SKM-1 (cell line): Measurements from ENCODE around the gene SMARCA5.
"Not testable (repeated sequence)": the region's sequence is repeated elsewhere in the genome, so short reads cannot be mapped to it uniquely, and the experiment has no call there.

Experiments
- DNase-seq: peaks from one replicate; lab custom pipeline; 2025; ENCODE audit not compliant: unreplicated experiment; lab: John Stamatoyannopoulos, UW

The SMARCA5 gene, protein sequence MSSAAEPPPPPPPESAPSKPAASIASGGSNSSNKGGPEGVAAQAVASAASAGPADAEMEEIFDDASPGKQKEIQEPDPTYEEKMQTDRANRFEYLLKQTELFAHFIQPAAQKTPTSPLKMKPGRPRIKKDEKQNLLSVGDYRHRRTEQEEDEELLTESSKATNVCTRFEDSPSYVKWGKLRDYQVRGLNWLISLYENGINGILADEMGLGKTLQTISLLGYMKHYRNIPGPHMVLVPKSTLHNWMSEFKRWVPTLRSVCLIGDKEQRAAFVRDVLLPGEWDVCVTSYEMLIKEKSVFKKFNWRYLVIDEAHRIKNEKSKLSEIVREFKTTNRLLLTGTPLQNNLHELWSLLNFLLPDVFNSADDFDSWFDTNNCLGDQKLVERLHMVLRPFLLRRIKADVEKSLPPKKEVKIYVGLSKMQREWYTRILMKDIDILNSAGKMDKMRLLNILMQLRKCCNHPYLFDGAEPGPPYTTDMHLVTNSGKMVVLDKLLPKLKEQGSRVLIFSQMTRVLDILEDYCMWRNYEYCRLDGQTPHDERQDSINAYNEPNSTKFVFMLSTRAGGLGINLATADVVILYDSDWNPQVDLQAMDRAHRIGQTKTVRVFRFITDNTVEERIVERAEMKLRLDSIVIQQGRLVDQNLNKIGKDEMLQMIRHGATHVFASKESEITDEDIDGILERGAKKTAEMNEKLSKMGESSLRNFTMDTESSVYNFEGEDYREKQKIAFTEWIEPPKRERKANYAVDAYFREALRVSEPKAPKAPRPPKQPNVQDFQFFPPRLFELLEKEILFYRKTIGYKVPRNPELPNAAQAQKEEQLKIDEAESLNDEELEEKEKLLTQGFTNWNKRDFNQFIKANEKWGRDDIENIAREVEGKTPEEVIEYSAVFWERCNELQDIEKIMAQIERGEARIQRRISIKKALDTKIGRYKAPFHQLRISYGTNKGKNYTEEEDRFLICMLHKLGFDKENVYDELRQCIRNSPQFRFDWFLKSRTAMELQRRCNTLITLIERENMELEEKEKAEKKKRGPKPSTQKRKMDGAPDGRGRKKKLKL

DNA sequence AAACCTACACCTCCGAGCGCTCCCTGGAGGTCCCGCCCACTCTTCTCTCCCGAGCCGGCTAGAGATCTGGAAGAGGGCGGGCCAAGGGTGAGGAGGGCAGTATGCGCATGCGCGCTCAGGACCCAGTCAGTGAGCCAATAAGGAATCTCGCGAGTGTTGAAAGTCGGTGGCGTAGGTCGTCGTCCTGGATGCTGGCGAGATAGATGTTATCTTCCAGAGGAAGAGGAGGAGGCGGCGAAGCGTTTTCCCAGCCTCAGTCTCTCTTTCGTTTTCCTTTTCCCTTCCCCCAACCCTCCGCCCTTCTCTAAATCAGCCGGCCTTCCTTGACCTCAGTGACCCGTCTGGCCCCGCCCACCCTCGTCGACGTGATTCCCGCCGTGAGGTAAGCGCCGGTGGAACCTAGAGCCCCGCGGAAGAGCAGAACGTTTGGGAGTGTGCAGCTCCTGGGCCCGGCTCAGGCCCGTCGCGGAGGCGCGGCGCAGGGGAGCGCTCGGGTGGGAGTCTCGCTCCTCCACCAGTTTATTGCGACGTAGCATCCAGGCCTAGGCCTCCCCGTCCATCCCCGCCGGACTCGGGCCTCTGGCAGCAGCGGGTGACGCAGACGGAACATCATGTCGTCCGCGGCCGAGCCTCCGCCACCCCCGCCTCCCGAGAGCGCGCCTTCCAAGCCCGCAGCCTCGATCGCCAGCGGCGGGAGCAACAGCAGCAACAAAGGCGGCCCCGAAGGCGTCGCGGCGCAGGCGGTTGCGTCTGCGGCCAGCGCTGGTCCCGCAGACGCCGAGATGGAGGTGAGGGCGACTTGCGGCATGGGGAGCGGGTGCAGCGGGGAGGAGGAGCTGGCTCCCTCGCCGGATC is at the start of gene SMARCA5:
SMARCA5 (plus strand) TSS at position 389 of the 855 bp plus-strand sequence; CDS start at position 612, 223 bp downstream.
- peak; percentile 99 for DNase-seq

DNA sequence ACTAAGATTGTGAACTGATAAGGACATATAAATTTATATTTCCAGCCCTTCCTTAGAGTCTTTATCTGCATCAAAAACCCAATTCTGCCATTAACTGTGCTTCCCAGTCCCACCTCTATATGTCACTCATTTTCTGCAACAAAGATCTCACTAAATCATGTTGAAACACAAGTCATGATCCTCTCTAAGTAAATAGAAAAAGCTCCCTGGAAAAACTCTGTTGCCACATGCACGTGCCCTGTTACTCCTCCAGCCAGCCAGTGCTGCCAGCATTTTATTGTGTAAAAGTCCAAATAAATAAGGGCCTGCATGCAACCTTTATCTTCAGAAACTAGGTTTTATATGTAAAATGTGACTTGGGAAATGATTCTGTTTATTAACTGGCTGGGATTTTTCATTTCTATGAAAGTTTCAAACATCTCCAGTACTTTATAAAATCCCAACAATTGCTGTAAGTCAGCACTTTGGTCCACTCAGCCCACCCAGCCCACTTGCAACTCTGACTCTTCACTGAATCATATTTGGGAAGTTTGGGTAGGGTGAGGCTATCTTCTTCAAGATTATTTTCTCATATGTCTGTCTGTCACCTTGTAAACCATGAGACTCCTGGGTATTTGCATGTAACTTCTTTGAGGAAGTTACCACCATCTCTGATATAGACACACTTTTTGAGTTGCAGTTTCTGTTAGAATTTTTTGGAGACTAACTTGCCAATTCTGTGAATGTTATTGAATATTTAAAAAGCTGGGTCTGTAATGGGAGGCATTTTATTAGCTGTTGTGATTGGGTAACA is 40.0 kb upstream of the SMARCA5 start:
- DNase-seq, result no peak

DNA sequence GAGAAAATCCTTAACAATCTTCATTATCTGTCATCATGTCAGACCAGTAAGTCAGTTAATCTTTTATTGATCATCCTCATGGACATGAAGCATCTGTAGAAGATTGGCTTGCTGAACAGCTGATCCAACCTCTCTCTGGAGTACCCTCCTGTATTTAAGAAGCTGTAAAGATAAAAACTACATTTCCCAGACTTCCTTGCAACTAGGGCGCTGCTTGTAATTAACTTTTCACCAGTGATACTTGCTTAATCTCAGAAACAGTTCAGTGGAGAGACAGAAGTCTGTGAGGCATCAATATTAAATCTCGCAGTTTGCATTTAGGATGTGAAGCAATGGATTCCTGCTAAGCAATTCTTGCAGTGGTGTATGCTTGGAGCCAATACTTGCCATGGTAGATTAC is 36.0 kb upstream of the SMARCA5 start:
- no peak for DNase-seq

DNA sequence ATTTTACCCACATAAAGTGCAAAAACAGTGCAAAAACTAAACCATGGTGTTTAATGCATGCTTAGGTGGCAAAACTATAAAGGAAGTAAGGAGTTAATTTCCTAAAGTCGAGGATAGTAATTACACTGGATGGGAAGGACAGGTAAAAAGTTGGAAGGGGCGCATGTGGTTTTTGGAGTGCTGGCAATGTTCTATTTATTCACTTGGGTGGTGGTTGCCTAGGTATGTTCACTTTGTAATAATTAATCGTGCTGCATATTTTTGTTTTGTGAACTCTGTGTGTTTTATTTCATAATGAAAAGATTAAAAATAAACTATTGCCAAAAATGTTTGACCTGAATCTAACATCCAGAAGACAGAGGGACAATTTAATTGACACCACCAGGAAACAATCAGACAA is 32.1 kb upstream of the SMARCA5 start:
- no peak for DNase-seq

DNA sequence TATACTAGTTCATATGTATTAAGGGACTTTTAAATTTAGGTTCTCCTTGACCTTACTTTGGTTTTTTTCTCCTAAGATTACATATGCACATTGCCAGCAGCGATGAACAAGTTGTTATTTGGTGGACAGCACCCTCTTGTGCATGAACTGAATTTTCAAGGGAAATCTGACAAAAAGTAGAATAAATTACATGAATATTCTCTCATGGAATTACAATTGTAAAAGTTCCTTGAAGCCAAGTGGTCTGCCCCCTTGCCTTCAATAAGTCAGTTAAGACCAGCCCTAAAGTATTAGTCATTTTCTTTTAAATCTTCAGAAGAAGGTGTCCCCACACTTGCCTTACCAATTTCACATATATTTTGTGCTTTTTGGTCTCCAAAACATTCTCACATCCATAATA is 30.7 kb upstream of the SMARCA5 start:
- DNase-seq, result no peak

DNA sequence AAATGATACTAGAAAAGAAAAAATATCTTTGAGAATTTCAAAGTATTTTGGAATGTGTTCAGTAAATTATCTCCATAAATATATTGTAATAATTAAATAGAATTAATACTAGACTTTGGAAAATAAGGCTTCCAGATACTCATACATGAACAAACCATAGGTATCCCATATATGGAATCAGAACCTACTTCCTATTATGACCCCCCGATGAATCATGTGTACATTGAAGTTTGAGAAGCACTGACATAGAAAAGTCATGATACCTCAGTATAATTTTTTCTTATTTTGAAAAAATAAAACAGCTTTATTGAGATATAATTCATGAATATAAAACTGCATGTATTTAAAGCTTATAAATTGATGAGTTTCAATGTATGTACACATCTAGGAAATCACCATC is 27.2 kb upstream of the SMARCA5 start:
- no peak for DNase-seq

DNA sequence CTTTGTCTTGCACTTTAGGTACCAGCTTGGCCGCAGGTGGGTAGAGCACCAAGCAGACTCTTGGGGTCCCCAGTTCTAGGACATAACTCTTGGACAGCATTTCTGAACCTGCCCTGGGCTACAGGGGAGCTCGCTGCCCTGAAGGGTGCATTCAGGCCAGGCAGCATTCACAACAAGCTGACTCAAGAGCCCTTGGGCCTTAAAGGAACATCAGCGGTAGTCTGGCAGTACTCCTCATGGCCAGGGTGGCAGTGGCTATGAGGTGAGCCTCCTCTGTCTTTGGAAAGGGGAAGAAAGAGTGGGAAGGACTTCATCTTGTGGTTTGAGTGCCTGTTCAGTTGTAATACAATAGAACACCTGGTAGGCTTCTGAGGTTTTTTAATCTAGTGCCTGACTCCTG is 24.8 kb upstream of the SMARCA5 start:
- no peak for DNase-seq

DNA sequence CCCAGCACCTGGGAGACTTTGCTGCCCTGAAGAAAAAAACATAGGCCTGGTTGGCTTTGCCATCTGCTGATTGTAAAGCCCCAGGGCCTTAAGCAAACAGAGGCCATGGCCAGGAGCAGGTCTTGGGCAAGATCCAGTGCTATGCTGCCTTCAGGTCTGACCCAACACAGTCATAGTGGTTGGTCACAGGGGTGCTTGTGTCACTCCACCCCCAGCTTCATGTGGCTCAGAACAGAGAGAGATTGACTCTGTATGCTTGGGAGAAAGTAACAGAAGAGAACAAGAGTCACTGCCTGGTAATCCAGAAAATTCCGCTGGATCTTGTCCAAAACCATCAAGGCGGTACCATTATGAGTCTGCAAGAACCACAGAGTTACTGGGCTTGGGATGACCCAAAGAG is 24.4 kb upstream of the SMARCA5 start:
- no peak for DNase-seq

DNA sequence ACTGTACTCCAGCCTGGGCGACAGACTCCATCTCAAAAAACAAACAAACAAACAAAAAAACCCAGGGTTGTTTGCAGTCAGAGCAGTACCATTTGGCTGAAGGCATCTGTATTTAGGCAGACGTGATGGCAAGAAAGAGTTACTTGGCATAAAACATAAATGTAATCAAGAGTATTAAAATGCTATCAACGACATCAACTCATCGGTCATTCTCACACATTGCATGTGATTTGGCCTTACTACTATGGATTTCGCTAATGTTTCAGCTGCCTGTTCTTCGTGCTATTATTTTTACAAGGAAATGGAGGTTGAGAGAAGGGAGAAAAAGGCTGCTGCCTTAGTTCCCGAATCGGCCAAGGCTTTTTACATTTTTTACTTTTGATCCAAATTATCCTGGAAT is 15.5 kb upstream of the SMARCA5 start:
- DNase-seq, result no peak

DNA sequence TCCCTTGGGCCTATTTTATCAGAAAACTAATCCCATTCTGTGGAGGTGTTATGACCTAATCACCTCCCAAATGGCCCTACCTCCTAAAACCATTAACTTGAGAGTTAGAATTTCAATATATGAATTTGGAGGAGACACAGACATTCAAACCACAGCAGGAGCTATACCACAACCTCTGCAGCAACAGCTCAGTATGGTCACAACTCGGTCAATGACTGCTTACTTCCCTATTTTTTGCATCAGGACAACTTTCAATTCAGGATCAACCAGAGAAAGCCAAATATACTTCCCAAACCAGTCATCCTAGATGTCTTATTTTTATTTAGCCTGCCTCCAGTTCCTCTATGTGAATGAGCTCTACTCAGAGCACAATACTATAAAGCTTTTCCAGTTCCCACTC is 11.3 kb upstream of the SMARCA5 start:
- peak; percentile 43 for DNase-seq

DNA sequence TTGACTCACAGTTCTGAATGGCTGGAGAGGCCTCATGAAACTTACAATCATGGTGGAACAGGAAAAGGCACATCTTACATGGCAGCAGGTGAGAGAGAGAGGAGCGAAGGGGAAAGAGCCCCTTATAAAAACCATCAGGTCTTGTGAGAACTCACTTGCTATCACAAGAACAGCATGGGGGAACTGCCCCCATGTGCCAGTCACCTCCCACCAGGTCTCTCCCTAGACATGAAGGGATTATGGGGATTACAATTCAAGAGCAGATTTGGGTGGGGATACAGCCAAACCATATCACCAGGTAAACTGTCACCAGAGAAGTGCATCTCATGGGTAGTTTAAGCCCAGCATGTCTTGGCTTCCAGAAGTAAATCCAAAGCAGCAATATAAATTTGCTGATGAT is 7.5 kb upstream of the SMARCA5 start:
- no peak for DNase-seq

DNA sequence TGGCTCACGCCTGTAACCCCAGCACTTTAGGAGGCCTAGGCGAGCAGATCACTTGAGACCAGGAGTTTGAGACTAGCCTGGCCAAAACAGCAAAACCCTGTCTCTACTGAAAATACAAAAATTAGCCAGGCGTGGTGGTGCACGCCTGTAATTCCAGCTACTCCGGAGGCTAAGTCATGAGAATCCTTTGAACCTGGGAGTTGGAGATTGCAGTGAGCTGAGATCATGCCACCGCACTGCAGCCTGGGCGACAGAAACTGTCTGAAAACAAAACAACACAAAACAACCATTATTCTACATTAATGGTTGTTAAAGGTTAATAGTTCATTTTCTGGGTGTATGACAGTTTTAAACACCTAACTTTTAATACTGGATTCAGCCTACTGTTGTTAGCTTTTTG is 1.6 kb upstream of the SMARCA5 start:
- no peak for DNase-seq

DNA sequence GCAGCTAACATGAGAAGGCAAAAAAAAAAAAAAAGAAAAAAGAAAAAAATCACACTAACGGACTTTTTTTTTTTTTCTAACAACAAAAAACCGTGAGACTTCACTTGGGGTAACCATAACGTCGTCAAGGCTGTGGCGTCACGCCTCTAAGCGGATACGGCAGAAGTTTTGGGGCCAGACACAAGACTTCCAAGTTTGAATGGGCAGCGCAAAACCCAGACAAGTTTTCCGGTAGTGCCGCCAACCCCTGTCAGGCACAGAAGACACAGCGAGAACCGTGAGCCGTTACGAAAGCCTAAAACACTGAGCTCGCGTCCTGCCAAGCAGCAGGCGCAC is 556 bp upstream of the SMARCA5 start:
- no peak for DNase-seq

DNA sequence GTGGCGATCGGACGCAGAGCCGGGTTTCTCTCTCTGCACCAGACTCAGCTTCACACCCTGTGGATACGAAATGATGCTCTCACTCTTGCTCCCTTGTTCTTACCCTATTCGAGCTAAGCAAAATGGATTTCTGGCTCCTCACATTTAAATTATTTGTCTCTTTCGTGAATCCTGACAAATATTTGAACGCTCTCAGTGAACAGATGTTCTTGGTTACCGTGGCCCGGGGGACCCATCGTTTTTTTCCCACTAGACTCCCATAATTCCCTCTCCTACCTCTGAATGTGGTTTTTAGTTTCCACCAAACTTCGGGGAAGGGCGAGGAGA is 630 bp downstream of the SMARCA5 start:
- no peak for DNase-seq

DNA sequence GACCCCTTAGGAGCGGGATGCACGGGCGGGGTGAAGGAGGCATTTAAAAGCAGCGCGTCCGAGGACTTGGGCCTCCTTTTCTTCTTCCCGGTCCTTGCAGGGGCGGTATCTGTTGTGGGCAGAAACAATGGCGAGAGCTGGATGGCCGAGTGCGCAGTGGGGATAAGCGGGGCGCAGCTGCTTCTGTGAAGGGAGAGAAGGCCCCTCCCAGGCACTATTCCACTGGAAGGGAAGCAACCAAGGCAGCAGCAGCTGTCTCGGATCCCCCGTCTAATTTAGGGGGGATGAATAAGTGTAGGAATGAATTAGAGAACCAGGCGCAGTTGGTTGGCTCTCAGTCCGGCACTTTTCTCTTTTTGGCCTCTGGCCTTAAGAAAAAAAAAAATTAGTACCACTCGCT is 995 bp downstream of the SMARCA5 start:
- DNase-seq, result no peak

DNA sequence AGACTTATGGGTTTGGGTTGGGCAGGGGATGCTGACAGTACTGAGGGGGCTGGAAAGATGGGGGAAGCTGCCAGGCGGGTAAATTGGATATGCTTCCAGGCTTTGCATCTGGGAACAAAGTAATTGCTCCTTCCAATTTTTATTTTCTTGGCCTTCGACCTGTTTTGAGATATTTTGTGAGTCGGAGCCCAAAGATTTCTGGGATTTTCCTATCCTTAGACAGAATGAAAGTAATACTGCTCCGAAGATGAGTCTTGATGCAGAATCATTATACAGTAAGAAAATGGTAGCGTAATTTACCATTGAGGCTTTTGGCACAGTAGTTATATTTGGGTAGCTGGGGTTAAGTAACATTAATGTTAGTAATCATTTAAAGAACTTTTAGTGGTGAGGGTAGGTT is 1.4 kb downstream of the SMARCA5 start:
- DNase-seq, result no peak

DNA sequence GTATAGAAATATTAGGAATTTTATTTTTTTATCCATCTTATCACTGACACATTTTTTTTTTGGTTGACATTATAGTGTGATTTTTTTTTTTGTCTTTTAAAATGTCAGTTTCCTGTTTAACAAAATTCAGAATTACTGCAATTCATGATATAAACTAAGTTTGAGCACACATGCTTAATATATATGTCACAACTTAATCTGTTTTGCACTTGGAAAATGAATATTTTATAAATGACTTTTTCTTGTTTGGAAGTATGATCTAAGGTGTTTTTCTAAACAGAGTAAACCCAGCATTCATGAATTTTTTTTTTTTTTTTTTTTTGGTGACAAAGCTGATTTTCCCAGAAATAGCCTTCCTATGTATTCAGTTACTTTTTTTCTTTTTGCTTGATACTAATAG is 2.4 kb downstream of the SMARCA5 start:
- no peak for DNase-seq

DNA sequence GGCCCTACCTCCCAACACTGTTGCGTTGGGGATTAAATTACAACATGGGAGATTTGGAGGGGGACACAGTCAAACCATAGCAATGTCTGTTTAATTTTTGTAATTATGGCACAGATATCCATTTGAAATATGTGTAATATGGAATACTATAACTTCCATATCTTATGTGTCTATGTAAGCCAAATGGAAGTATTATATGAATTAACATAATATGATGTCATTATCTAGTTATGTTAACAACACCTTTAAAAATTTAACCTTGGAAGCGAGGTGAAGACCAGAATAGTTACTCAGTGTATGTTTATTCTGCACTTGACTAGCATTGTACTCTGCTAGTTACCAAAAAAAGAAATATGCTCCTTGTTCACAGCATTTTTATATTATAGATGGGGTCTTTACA is 4.3 kb downstream of the SMARCA5 start:
- DNase-seq, result no peak

DNA sequence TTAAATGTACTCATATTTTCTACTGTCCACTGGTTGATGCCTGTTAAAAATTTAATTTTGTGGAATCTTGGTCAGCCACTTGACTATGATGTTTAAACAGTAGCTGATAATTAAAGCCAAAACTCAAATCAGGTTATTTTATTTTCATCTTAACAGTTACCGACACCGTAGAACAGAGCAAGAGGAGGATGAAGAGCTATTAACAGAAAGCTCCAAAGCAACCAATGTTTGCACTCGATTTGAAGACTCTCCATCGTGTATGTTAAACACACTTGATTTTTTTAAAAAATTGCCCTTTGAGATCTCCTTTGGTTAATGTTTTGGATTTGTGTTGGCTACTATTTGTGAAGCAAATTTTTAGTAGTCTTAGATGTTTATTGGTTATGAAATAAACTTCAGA is 10.7 kb downstream of the SMARCA5 start:
- no peak for DNase-seq

DNA sequence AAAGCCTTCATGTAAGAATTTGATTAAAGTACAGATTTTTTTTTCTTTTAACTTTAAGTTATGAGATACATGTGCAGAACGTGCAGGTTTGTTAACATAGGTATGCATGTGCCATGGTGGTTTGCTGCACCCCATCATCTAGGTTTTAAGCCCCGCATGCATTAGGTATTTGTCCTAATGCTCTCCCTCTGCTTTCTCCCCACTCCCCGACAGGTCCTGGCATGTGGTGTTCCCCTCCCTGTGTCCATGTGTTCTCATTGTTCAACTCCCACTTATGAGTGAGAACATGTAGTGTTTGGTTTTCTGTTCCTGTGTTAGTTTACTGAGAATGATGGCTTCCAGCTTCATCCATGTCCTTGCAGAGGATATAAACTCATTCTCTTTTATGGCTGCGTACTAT is 14.5 kb downstream of the SMARCA5 start:
- DNase-seq, result not testable (repeated sequence)
